Esophagus muscularis mucosa (tissue), 4 donors: ENCODE data around the gene MYO10. TPM values are rescaled to one million over a fixed set of nuclear protein-coding genes. Genes with fewer than 3 reads are reported as not detected.
"Not testable (repeated sequence)": the region's sequence is repeated elsewhere in the genome, so short reads cannot be mapped to it uniquely, and the experiment has no call there.

Source experiments
- DNase-seq: peaks from one replicate; pipeline ENCODE4 v3.0.0-alpha.2; 2017; ENCODE audit errors: extremely low spot score
- H3K27ac ChIP-seq, 4 donors: fragments of 200-600 bp; sonication (generic); replicated peaks in 1 of 4; 1 replicate in 3 of 4; 2 replicates in 1 of 4; pipeline ENCODE4 v1.5.1; 2016 to 2019; ENCODE audit warnings: mild to moderate bottlenecking in 1 of 4
- H3K27me3 ChIP-seq, 4 donors: fragments of 200-600 bp; sonication (generic); one replicate each; pipeline versions ENCODE4 v1.5.1 to v1.6.0; 2016 to 2019
- H3K36me3 ChIP-seq, 4 donors: fragments of 200-600 bp; sonication (generic); one replicate each; pipeline ENCODE4 v1.5.1; 2016 to 2019
- H3K4me1 ChIP-seq, 4 donors: fragments of 200-600 bp; sonication (generic); one replicate each; pipeline ENCODE4 v1.5.1; 2016 to 2019
- H3K4me3 ChIP-seq, 4 donors: fragments of 200-600 bp; sonication (generic); 1 replicate in 2 of 4; 2 replicates in 2 of 4; pipeline ENCODE4 v1.5.1; 2016 to 2019; ENCODE audit warnings: mild to moderate bottlenecking in 4 of 4, moderate library complexity in 1 of 4
- H3K9me3 ChIP-seq, 4 donors: fragments of 200-600 bp; sonication (generic); 1 replicate in 3 of 4; 2 replicates in 1 of 4; pipeline ENCODE4 v1.5.1; 2016 to 2019
- CTCF ChIP-seq, 3 experiments: fragments of 200-600 bp in 2 of 3; fragments of 450-650 bp in 1 of 3; sonication (generic) in 2 of 3; IDR thresholded peaks; one replicate each; pipeline ENCODE4 v1.5.1; 2017 to 2019; ENCODE audit warnings: antibody characterized with exemption in 3 of 3, mild to moderate bottlenecking in 2 of 3, moderate library complexity in 1 of 3
- EP300 ChIP-seq: sonication (generic); formaldehyde crosslinking; IDR thresholded peaks from one replicate; pipeline ENCODE4 v1.6.1; 2017; ENCODE audit warnings: antibody characterized with exemption
- POLR2A ChIP-seq: fragments of 450-650 bp; IDR thresholded peaks from one replicate; pipeline ENCODE4 v1.6.1; 2017; ENCODE audit warnings: antibody characterized with exemption, moderate library complexity, mild to moderate bottlenecking, low read depth
- POLR2AphosphoS5 ChIP-seq, 2 donors: sonication (generic); formaldehyde crosslinking; IDR thresholded peaks; one replicate each; pipeline ENCODE4 v1.6.1; 2017; ENCODE audit warnings: antibody characterized with exemption in 2 of 2
- WGBS: methylation state at CpG from one replicate; pipeline ENCODE4 v1.1.5; 2018; 5-methylcytosine and 5-hydroxymethylcytosine counted together
- intact Hi-C: fragments of 100-400 bp; cut with DNase I; formaldehyde crosslinking; loops from one replicate; pipeline ENCODE4 v1.15.1; 2023
- total RNA-seq, 4 donors: library from RNA; depleted of rRNA; stranded (reverse); fragments of >200 nt; gene quantifications; one replicate each; pipeline versions ENCODE4 v1.1.0 to v1.2.1, GENCODE V29; 2016

Gene MYO10
- total RNA-seq, 4 donors from 2014 or later = 7.1 to 9.3 (median 7.8) TPM

DNA sequence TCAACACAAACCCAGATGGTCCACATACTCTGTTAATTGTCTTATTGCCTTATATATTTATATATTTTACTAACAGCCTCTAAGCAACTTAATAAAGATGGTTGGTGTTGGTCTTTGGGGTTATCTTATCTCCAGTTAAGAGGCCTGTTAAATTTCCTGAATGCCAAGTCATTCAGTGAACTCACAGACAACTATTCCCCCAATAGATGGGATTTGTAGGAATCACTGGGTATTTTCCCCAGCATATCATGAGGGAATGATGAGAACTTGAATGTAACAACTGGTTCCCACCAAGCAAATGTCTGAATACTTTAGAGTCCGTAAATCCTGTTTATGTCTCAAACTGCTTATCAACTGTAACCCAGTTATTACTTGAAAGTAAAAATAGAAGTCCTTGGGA lies 276.6 kb downstream of the MYO10 start:
- no peak for DNase-seq
- Histone ChIP-seq H3K27me3 (peaks cover 0 to 3% (median 0%) of the 10 kb centered on the region in 4 donors), H3K9me3 (peaks cover 0 to 4% (median 0%) of the 10 kb centered on the region in 4 donors), H3K27ac (no peak overlapping the region), H3K4me1 (no peaks in the 10 kb centered on the region), H3K4me3 (no peak overlapping the region), H3K36me3 (peaks cover 0 to 3% (median 0%) of the 10 kb centered on the region in 4 donors)
- TF ChIP-seq CTCF (IDR thresholded peaks at IDR 0.05) = no peak
- no peak for TF ChIP-seq POLR2A
- TF ChIP-seq EP300 = no peak
- no peak for TF ChIP-seq POLR2AphosphoS5 (IDR thresholded peaks at IDR 0.05)
- 86% methylated on average over 1 of the region's 1 CpG for WGBS
- intact Hi-C loops = no loop called here

- Histone ChIP-seq H3K4me3 (no peak overlapping the region), H3K36me3 (no peaks in the 10 kb centered on the region), H3K9me3 (peaks cover 0 to 4% (median 0%) of the 10 kb centered on the region in 4 donors), H3K27ac (no peak overlapping the region), H3K4me1 (no peaks in the 10 kb centered on the region), H3K27me3 (peaks cover 0 to 3% (median 0%) of the 10 kb centered on the region in 4 donors)
- TF ChIP-seq POLR2A (no peak), EP300 (no peak), POLR2AphosphoS5 (IDR thresholded peaks at IDR 0.05) (no peak), CTCF (IDR thresholded peaks at IDR 0.05) (no peak)
- intact Hi-C loops = no loop called here
- WGBS = 57% methylated on average over 2 of the region's 2 CpGs
- no peak for DNase-seq
Measured at GRCh38 chr5:16656561-16657191, 279.4 kb downstream of the MYO10 start.

DNA sequence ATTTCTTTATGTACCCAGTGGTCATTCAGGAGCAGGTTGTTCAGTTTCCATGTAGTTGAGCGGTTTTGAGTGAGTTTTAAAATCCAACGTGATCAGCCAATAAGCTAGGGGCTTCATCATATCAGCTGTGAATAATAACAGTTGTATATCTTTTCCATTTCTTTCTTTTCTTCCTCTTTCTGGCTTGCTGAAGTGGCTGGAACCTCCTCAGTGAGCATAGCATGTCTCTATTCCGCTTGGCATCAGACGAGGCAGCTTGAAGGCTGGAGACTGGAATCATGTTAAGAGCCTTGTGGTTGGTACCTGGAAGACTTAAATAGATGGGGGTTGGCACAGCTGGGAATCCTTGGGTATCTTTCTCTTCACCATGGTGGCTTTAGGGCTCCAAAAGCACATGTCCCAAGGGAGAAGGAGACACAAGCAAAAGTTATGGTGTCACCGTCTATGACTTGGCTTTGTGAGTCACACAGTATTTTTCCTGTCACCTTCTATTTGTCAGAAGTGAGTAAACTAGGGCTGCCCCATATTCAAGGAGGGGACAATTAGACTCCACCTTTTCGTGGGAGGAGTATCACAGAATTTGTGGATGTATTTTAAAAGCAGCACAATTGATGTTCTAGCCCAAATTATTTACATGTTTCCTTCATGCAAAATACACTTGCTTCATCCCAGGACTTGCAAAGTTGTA lies 281.3 kb downstream of the MYO10 start:
- no peak for DNase-seq
- peaks cover 0 to 3% (median 0%) of the 10 kb centered on the region in 4 donors for H3K27me3 ChIP-seq
- peaks cover 0 to 4% (median 0%) of the 10 kb centered on the region in 4 donors for H3K9me3 ChIP-seq
- H3K4me1 ChIP-seq = no peaks in the 10 kb centered on the region
- no peak overlapping the region for H3K4me3 ChIP-seq
- TF ChIP-seq POLR2A = no peak
- no peak for TF ChIP-seq EP300
- no peak for TF ChIP-seq POLR2AphosphoS5 (IDR thresholded peaks at IDR 0.05)
- no peak for TF ChIP-seq CTCF (IDR thresholded peaks at IDR 0.05)
- WGBS = 45% methylated on average over 6 of the region's 6 CpGs
- intact Hi-C loops = no loop called here
- H3K27ac ChIP-seq = no peak overlapping the region
- H3K36me3 ChIP-seq = no peaks in the 10 kb centered on the region

- H3K27me3 ChIP-seq, H3K27ac ChIP-seq, DNase-seq, H3K4me3 ChIP-seq, H3K4me1 ChIP-seq, H3K36me3 ChIP-seq, H3K9me3 ChIP-seq, intact Hi-C loops: not testable (repeated sequence)
- WGBS = 86% methylated on average over 8 of the region's 8 CpGs
Measured at GRCh38 chr5:16648739-16649138, 287.3 kb downstream of the MYO10 start.

DNA sequence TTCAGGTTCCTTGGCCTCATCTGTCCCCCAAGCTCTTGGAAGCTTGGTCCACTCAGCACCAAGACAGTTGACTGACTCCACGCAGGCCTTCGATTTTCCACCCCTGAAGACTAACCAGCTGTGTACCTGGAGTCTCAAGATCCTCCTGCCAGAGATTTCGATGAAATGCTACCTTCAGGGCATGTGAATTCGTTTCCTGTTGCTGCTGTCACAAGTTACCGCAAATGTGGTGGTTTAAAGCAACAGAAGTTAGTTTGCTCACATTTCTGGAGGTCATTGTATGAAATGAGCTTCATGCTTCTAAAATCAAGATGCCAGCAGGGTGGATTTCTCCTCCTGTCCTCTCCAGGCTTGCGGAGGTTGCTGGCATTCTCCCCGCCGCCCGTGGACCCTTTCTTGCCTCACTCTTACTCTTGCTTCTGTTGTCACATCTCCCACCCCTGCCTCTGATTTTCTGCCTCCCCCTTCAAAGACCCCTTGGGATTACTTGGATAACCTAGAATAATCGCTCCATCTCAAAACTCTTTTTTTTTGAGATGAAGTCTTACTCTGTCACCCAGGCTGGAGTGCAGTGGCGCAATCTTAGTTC lies 291.7 kb downstream of the MYO10 start:
- Histone ChIP-seq H3K27ac (no peak overlapping the region), H3K4me3 (no peak overlapping the region), H3K36me3 (no peaks in the 10 kb centered on the region), H3K9me3 (no peaks in the 10 kb centered on the region), H3K4me1 (no peaks in the 10 kb centered on the region), H3K27me3 (no peaks in the 10 kb centered on the region)
- DNase-seq = no peak
- TF ChIP-seq EP300 (no peak), CTCF (IDR thresholded peaks at IDR 0.05) (no peak), POLR2A (no peak), POLR2AphosphoS5 (IDR thresholded peaks at IDR 0.05) (no peak)
- WGBS = 90% methylated on average over 11 of the region's 11 CpGs
- intact Hi-C loops = no loop called here
